ENCODE measurements around the gene FAM13B. TPM values are rescaled to one million over a fixed set of nuclear protein-coding genes. Genes with fewer than 3 reads are reported as not detected.

The FAM13B gene
- total RNA-seq, 2 experiments from 2014 or later = 10.2 to 14.0 TPM

DNA sequence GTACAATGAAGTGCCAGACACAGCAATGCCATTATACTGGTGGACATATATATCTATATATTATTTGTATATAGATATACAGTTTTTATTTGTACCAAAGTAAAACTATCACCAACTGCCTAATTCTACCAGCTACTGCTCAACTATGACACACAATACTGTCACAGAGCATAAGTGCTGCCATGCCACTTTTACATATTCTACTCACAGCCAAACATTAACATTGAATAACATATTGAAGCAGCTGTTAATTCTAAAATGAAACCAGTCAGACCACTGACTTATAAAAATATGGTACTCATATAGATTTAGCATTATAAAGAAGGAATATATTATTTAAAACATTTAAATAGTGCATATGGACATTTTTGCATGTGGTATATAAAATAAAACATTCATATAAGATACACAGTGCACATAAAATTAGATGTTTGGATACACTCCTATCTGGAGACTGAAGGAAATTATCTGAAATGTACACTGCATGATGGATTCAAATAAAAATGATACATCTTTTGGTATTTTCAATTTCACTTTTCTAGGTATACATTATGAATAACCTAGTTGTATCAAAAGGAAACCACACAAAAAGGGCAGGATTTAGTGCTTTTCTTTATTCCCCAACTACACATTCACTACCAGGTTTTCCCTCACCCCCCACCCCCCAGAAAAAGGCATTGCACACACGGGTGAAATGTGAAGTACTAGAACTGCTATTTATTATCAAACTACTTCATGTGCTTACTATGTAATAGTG is 94.7 kb downstream of the FAM13B start:
- no peak overlapping the region for H3K4me3 Mint-ChIP-seq
- DNase-seq (peak; percentile 39), ATAC-seq (peak; percentile 60)
- ChIA-PET CTCF (interaction anchor here (0.8 kb wide), 1 partner anchor 97 kb away, joined by 3 read pairs; no protein-coding TSS in a partner anchor), POLR2A (no interaction called here)
- no peaks in the 10 kb centered on the region for H3K9me3 Mint-ChIP-seq (ENCODE audit: low read depth)
- H3K27me3 Mint-ChIP-seq = no peaks in the 10 kb centered on the region
- intact Hi-C loops (cut with DNase I, micrococcal nuclease) = loop anchor here (2.0 to 5.0 kb wide), 3 partner anchors 59 to 161 kb away; no protein-coding TSS in a partner anchor
- peaks cover 28% of the 10 kb centered on the region for H3K4me1 Mint-ChIP-seq
- no peak overlapping the region for H3K27ac Mint-ChIP-seq
- peaks cover 39% of the 10 kb centered on the region for H3K36me3 Mint-ChIP-seq (ENCODE audit: low read depth)

DNA sequence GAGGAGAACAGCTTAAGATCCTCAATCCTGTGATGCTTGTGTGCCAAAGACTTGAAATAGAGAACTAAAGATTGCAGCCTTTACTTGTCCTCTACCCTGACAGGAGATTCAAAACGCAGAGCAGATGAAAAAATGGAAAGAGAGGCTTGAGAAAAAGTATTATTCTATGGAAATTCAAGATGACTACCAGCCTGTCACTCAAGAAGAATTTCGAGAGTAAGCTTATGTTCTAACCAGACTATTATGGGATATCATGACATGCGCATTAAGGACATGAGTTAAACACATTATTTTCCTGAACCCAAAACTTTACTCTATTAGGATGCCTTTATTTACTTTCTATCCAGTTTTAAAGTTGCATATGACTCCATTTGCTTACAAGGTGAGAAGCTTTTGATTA is 97.2 kb downstream of the FAM13B start:
- Mint-ChIP-seq H3K4me3 (no peak overlapping the region), H3K27ac (no peak overlapping the region), H3K4me1 (peaks cover 28% of the 10 kb centered on the region), H3K36me3 (ENCODE audit: low read depth) (peaks cover 26% of the 10 kb centered on the region), H3K9me3 (ENCODE audit: low read depth) (no peaks in the 10 kb centered on the region), H3K27me3 (no peaks in the 10 kb centered on the region)
- intact Hi-C loops (cut with DNase I, micrococcal nuclease) = loop anchor here (5.0 kb wide), 2 partner anchors 62 to 158 kb away; no protein-coding TSS in a partner anchor
- CTCF ChIA-PET = interaction anchor here (0.5 to 1.4 kb wide), 7 partner anchors 9 to 89 kb away, joined by 3 to 4 read pairs (median 3); no protein-coding TSS in a partner anchor
- ATAC-seq (no peak), DNase-seq (no peak)
- POLR2A ChIA-PET = interaction anchor here (0.8 kb wide), 1 partner anchor 20 kb away, joined by 5 read pairs; no protein-coding TSS in a partner anchor

DNA sequence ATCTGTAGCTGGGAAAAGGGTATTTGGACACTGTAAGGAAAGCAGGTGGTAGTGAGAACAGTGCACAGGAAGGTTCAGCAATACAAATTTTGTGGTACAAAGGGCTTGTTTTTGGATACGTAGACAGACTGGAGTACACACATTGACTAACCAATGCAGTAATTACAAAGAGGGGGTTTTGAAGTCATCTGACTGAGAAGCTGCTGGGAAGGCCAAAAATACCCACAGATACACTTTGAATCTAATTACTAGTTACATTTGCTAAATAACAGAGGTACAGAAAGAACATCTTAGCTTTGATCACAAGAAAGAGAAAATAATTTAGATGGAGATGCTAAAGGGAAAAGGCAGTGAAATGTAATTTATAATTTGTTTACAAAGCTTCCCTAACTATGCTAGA is 97.7 kb downstream of the FAM13B start:
- no peaks in the 10 kb centered on the region for H3K9me3 Mint-ChIP-seq (ENCODE audit: low read depth)
- ChIA-PET POLR2A (no interaction called here), CTCF (interaction anchor here (0.5 to 1.4 kb wide), 3 partner anchors 8 to 88 kb away, joined by 3 to 4 read pairs (median 3); no protein-coding TSS in a partner anchor)
- H3K4me1 Mint-ChIP-seq = peaks cover 28% of the 10 kb centered on the region
- intact Hi-C loops (cut with DNase I, micrococcal nuclease) = loop anchor here (5.0 kb wide), 2 partner anchors 62 to 158 kb away; no protein-coding TSS in a partner anchor
- H3K36me3 Mint-ChIP-seq (ENCODE audit: low read depth) = peaks cover 22% of the 10 kb centered on the region
- no peak overlapping the region for H3K27ac Mint-ChIP-seq
- DNase-seq (no peak), ATAC-seq (no peak)
- H3K27me3 Mint-ChIP-seq = no peaks in the 10 kb centered on the region
- H3K4me3 Mint-ChIP-seq = no peak overlapping the region

DNA sequence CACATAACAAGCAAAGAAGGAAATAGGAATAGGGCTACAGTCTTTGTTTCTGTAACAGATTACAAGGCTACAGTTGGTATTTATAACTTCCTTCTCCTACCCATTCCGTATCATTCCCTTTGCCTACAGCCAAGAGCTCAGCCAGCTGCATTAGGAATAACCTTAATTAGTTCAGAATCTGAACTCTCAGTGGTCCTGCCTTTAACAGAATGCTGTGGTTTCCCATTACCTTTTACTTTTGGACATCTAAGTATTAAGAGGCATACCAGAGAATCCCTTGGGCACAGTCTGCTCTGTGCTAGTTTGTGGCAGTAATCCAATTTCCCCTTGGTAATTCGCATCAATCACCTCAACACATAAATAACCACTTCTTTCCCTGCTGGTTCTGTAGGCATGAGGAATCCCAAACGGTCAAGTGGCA is 99.4 kb downstream of the FAM13B start:
- intact Hi-C loops (cut with DNase I, micrococcal nuclease) = no loop called here
- no peak overlapping the region for H3K27ac Mint-ChIP-seq
- H3K9me3 Mint-ChIP-seq (ENCODE audit: low read depth) = no peaks in the 10 kb centered on the region
- POLR2A ChIA-PET = no interaction called here
- no peak for ATAC-seq
- H3K36me3 Mint-ChIP-seq (ENCODE audit: low read depth) = peaks cover 10% of the 10 kb centered on the region
- DNase-seq = no peak
- no peaks in the 10 kb centered on the region for H3K27me3 Mint-ChIP-seq
- H3K4me1 Mint-ChIP-seq = peaks cover 13% of the 10 kb centered on the region
- H3K4me3 Mint-ChIP-seq = no peak overlapping the region
- CTCF ChIA-PET = no interaction called here

DNA sequence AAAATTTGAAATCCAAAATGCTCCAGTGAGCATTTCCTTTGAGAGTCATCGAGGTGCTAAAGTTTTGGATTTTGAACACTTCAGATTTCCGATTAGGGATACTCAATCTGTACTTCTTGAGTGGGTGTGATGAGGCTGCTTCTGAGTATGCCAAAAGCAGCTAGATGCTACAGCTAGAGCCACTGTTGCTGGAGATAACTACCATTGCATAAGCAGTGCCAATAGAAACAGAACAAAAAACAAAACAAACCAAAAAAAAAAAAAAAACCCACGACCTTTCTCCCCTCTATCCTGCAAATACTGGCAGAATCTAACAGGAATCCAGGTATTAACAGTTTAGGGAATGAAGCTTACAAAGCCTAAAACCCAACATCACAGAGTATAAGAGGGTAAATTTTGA is 100.1 kb downstream of the FAM13B start:
- ChIA-PET CTCF (no interaction called here), POLR2A (no interaction called here)
- Mint-ChIP-seq H3K9me3 (ENCODE audit: low read depth) (no peaks in the 10 kb centered on the region), H3K36me3 (ENCODE audit: low read depth) (peaks cover 10% of the 10 kb centered on the region), H3K4me3 (no peak overlapping the region), H3K27ac (no peak overlapping the region), H3K27me3 (no peaks in the 10 kb centered on the region), H3K4me1 (peaks cover 10% of the 10 kb centered on the region)
- intact Hi-C loops (cut with DNase I, micrococcal nuclease) = no loop called here
- DNase-seq = no peak
- ATAC-seq = no peak

DNA sequence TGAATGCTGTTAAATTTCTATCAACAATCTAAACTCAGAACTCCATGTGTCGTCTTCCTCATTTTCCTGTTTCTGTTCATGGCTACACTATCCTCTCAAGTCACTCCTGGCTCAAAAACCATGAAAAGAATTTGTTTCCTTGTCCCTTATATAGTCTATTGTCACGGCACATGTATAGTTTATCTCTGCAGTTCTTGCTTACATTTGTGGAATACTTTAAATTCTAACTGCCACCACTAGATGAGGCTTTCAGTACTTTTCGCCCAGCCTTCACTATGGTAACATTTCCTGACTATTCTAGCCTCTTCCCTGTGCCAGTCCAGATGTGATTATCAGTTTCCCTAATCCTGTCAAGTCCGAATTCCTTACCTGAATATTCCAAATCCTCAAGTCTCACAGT is 109.0 kb downstream of the FAM13B start:
- Mint-ChIP-seq H3K9me3 (ENCODE audit: low read depth) (no peaks in the 10 kb centered on the region), H3K4me3 (no peak overlapping the region), H3K36me3 (ENCODE audit: low read depth) (peaks cover under 1% of the 10 kb centered on the region), H3K4me1 (no peaks in the 10 kb centered on the region), H3K27ac (no peak overlapping the region), H3K27me3 (no peaks in the 10 kb centered on the region)
- intact Hi-C loops (cut with DNase I, micrococcal nuclease) = no loop called here
- CTCF ChIA-PET = no interaction called here
- ATAC-seq (no peak), DNase-seq (no peak)
- POLR2A ChIA-PET = no interaction called here

DNA sequence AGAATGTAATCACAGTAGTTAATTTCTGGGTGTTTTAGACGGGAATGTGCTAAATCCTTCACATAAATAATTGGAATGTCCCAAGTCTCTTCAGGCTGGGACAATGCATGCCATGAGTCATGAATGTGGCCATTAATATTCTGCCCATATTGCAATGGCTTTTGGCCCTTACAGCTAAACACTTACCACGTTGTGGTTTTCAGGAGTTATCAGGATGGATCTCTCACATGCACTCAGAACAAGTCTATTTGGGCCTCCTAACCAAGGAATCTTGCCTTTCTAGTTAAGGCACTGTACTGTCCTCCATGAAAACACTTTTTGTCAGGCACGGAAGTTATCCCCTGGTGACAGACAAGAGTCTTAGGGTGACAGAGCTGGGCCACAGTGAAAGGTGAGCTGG is 110.9 kb downstream of the FAM13B start:
- intact Hi-C loops (cut with DNase I, micrococcal nuclease) = no loop called here
- ChIA-PET POLR2A (no interaction called here), CTCF (interaction anchor here (0.9 kb wide), 1 partner anchor 14 kb away, joined by 4 read pairs; no protein-coding TSS in a partner anchor)
- no peak overlapping the region for H3K27ac Mint-ChIP-seq
- H3K27me3 Mint-ChIP-seq = no peaks in the 10 kb centered on the region
- ATAC-seq (no peak), DNase-seq (no peak)
- peaks cover 2% of the 10 kb centered on the region for H3K9me3 Mint-ChIP-seq (ENCODE audit: low read depth)
- H3K4me1 Mint-ChIP-seq = no peaks in the 10 kb centered on the region
- H3K36me3 Mint-ChIP-seq (ENCODE audit: low read depth) = no peaks in the 10 kb centered on the region
- H3K4me3 Mint-ChIP-seq = no peak overlapping the region

DNA sequence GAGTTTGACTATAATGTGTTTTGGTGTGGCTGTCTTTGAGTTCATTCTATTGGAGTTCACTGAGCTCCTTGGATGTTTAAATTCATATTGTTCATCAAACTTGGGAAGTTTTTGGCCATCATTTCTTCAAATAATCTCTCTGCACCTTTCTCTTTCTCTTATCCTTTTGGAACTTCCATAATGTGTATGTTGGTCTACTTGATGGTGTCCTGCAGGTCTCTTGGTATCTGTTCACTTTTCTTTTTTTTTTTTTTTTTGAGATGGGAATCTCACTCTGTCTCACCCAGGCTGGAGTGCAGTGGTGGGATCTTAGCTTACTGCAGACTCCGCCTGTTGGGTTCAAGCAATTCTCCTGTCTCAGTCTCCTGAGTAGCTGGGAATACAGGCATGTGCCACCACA is 116.0 kb downstream of the FAM13B start:
- ChIA-PET POLR2A (no interaction called here), CTCF (no interaction called here)
- no peaks in the 10 kb centered on the region for H3K4me1 Mint-ChIP-seq
- ATAC-seq (no peak), DNase-seq (no peak)
- no peaks in the 10 kb centered on the region for H3K27me3 Mint-ChIP-seq
- peaks cover 10% of the 10 kb centered on the region for H3K9me3 Mint-ChIP-seq (ENCODE audit: low read depth)
- intact Hi-C loops (cut with DNase I, micrococcal nuclease) = no loop called here
- no peak overlapping the region for H3K4me3 Mint-ChIP-seq
- H3K27ac Mint-ChIP-seq = no peak overlapping the region
- no peaks in the 10 kb centered on the region for H3K36me3 Mint-ChIP-seq (ENCODE audit: low read depth)

DNA sequence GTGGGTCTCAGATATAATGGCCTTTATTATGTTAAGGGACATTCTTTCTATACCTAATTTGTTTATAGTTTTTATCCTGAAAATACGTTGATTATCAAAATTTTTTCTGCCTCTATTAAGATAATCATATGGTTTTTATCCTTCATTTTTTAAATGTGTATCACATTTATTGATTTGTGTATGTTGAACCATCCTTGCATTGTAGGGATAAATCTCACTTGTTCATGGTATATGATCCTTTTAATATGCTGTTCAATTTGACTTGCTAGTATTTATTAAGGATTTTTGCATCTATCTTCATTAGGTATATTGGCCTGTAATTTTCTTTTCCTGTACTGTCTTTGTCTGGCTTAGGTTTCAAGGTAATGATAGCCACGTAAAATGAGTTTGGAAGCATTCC is 118.1 kb downstream of the FAM13B start:
- Mint-ChIP-seq H3K4me3 (no peak overlapping the region), H3K36me3 (ENCODE audit: low read depth) (no peaks in the 10 kb centered on the region), H3K27me3 (peaks cover 5% of the 10 kb centered on the region), H3K27ac (no peak overlapping the region), H3K9me3 (ENCODE audit: low read depth) (peaks cover 11% of the 10 kb centered on the region), H3K4me1 (no peaks in the 10 kb centered on the region)
- CTCF ChIA-PET = no interaction called here
- intact Hi-C loops (cut with DNase I, micrococcal nuclease) = no loop called here
- no peak for DNase-seq
- no peak for ATAC-seq
- POLR2A ChIA-PET = no interaction called here

DNA sequence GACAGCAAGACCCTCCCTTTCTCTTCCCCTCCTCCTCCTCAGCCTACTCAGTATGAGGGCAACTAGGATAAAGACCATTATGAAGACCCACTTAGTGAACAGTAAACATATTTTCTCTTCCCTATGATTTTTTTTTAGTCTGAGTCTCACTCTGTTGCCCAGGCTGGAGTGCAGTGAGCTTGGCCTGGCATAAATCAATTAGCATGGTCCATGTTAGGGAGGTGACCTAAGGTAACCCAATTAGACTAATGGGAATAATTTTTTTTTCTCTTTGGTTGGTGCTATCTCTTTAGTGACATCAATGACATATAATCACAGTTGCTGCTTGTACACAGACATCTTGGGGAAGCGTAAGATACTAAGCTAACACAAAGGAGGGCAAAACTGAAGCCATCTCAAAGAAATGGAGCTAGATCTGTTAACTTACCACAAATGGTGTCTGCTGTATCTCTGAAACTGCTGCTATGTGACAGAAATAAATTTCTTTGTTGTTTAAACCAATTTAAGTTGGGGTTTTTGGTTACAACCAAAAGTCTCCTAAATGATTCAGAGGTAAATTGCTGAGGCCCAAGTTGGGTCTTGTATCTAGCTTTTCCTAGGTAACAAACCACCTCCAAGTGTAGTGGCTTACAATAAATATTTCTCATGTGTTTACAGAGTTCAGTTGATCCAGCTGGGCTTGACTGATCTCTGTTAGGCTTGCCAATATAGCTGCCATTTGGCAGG is 130.3 kb downstream of the FAM13B start:
- POLR2A ChIA-PET = no interaction called here
- no peaks in the 10 kb centered on the region for H3K9me3 Mint-ChIP-seq (ENCODE audit: low read depth)
- no peak overlapping the region for H3K4me3 Mint-ChIP-seq
- no peaks in the 10 kb centered on the region for H3K4me1 Mint-ChIP-seq
- CTCF ChIA-PET = interaction anchor here (1.2 kb wide), 1 partner anchor 20 kb away, joined by 3 read pairs; no protein-coding TSS in a partner anchor
- intact Hi-C loops (cut with DNase I, micrococcal nuclease) = no loop called here
- peaks cover 2% of the 10 kb centered on the region for H3K27me3 Mint-ChIP-seq
- H3K36me3 Mint-ChIP-seq (ENCODE audit: low read depth) = no peaks in the 10 kb centered on the region
- ATAC-seq = no peak
- H3K27ac Mint-ChIP-seq = no peak overlapping the region
- no peak for DNase-seq

DNA sequence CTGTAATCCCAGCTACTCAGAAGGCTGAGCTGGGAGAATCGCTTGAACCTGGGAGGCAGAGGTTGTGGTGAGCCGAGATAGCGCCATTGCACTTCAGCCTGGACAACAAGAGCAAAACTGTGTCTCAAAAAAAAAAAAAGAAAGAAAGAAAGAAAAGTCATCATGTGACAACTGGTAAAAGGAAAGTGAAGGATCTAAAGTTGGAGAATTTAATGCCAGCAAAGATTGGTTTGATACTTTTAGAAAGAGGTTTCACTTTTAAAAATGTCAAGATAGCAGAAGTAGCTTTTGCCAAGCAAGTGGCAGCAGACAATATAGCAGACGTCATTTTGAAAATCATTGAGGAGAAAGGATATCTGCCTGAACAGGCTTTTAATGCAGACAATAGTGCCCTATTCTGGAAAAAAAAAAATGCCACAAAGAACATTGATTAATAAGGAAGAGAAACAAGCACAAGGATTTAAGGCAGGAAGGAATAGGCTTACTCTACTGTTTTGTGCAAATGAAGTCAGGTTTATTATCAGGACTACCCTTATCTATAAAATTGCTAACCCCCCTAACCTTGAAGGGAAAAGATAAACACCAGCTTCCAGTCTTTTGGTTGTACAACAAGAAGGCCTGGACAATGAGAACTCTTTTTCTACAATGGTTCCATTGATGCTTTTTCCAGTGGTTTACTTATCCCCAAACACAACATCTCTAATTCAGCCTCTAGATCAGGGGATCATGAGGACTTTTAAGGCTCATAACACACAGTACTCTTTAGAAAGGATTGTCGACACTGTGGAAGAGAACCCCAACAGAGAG is 131.7 kb downstream of the FAM13B start:
- Mint-ChIP-seq H3K27ac (no peak overlapping the region), H3K4me1 (no peaks in the 10 kb centered on the region), H3K36me3 (ENCODE audit: low read depth) (no peaks in the 10 kb centered on the region), H3K4me3 (no peak overlapping the region), H3K9me3 (ENCODE audit: low read depth) (no peaks in the 10 kb centered on the region), H3K27me3 (peaks cover 2% of the 10 kb centered on the region)
- intact Hi-C loops (cut with DNase I, micrococcal nuclease) = no loop called here
- DNase-seq (no peak), ATAC-seq (no peak)
- POLR2A ChIA-PET = no interaction called here
- CTCF ChIA-PET = interaction anchor here (1.3 kb wide), 1 partner anchor 9 kb away, joined by 3 read pairs; no protein-coding TSS in a partner anchor
